Coronary artery (tissue), 2 donors: ENCODE results near the gene SEMA7A.

Experiments used
- DNase-seq: peaks from one replicate; pipeline ENCODE4 v3.0.0-alpha.2; 2017; ENCODE audit warnings: low spot score
- H3K27ac ChIP-seq, 2 donors: fragments of 200-600 bp; sonication (generic); one replicate each; pipeline ENCODE4 v1.5.1; 2016 to 2019
- H3K4me3 ChIP-seq: fragments of 200-600 bp; sonication (generic); 2 replicates; pipeline ENCODE4 v1.5.1; 2016; ENCODE audit warnings: mild to moderate bottlenecking, moderate library complexity
- CTCF ChIP-seq: fragments of 200-600 bp; sonication (generic); IDR thresholded peaks from one replicate; pipeline ENCODE4 v1.5.1; 2019; ENCODE audit warnings: antibody characterized with exemption

SEMA7A gene

DNA sequence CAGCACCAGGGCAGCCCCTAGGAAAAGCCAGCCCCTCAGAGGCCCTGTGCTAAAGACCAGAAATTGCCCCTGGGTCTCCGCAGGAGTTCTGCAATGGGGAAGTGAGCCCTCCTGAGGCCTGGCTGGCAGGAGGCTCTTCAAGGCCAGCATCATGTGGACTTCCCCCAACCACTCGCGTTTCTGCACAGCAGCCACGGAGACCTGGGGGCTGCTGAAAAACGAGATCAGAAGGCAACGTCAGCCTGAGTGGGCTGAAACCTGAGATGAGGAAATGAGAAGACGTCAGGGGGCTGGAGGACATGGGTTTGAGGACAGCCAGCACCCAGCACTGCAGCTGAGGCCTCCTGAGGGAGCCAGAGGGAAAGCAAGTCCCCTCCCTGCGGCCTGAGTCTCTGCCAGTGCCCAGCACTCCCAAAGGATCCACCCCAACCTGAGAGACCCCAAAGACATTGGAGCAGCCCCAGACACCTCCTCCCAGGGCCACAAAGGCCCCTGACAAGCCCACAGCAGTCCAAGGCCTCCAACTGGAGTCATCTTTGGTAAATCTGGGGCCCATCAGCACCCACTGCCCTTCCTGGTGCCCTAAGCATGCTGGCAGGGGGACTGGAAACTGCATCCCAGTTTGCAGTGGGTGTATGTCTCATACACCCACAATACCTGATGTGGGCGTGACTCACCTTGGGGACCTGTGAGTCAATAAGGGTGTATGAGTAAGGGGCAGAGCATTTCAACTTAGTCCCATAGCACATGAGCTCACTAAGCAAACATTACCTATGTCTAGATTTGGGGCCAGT lies 37.1 kb downstream of the SEMA7A start:
- Histone ChIP-seq H3K4me3 (no peak overlapping the region), H3K27ac (no peak overlapping the region)
- DNase-seq, result no peak
- TF ChIP-seq CTCF, result no peak

GRCh38 chr15:74396146-74396438 lies 37.7 kb downstream of the SEMA7A start:
- DNase-seq, result no peak
- H3K4me3 ChIP-seq, result no peak overlapping the region
- no peak for TF ChIP-seq CTCF
- H3K27ac ChIP-seq, result no peak overlapping the region

- H3K27ac ChIP-seq, result no peak overlapping the region
- H3K4me3 ChIP-seq, result no peak overlapping the region
- TF ChIP-seq CTCF, result no peak
- DNase-seq, result no peak
These were observed 38.2 kb downstream of the SEMA7A start for GRCh38 chr15:74395319-74396145.

DNA sequence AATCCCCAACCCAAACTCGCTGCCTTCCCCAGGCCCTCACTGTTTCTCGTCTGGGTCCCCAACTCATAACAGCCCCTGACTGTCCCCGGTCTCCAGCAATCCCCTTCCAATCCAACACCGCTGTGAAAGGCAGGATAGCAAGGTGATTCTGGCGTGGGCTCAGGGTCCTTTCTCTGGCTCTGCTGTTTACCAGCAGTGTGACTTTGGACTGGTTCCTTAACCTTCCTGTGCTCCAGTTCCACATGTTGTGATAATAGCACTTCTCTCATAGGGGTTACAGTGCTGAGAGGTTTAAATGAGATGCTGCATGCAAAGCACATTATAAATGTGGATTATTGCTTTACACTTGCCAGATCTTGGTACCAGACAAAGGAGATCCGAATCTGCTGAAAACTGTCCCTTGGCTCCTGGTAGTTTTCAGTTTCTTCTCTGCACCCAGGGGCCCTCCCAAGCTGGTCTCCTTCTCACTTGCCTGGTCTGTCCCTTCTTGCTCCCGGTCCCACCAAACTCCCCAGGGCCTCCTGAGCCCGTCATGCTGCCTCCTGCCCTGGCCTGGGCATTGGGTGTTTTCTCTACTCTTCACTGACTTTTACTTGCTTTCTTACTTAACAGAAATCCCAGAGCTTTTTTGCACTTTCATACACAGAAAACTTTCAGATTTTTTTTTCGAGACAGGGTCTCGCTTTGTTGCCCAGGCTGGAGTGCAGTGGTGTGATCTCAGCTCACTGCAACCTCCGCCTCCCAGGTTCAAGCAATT lies 39.5 kb downstream of the SEMA7A start:
- DNase-seq, result no peak
- Histone ChIP-seq H3K4me3 (no peak overlapping the region), H3K27ac (no peak overlapping the region)
- TF ChIP-seq CTCF, result no peak

GRCh38 chr15:74393423-74393822 lies 40.3 kb downstream of the SEMA7A start:
- Histone ChIP-seq H3K4me3 (no peak overlapping the region), H3K27ac (no peak overlapping the region)
- TF ChIP-seq CTCF, result no peak
- DNase-seq, result no peak

- no peak for DNase-seq
- no peak for TF ChIP-seq CTCF
- Histone ChIP-seq H3K4me3 (no peak overlapping the region), H3K27ac (no peak overlapping the region)
These were observed 40.9 kb downstream of the SEMA7A start for GRCh38 chr15:74392902-74393301.
